KG1 (cell line): ENCODE data around the gene RGS2.

Source experiments
- DNase-seq: peaks from one replicate; lab custom pipeline; 2025; lab: John Stamatoyannopoulos, UW

Gene RGS2, protein sequence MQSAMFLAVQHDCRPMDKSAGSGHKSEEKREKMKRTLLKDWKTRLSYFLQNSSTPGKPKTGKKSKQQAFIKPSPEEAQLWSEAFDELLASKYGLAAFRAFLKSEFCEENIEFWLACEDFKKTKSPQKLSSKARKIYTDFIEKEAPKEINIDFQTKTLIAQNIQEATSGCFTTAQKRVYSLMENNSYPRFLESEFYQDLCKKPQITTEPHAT

DNA sequence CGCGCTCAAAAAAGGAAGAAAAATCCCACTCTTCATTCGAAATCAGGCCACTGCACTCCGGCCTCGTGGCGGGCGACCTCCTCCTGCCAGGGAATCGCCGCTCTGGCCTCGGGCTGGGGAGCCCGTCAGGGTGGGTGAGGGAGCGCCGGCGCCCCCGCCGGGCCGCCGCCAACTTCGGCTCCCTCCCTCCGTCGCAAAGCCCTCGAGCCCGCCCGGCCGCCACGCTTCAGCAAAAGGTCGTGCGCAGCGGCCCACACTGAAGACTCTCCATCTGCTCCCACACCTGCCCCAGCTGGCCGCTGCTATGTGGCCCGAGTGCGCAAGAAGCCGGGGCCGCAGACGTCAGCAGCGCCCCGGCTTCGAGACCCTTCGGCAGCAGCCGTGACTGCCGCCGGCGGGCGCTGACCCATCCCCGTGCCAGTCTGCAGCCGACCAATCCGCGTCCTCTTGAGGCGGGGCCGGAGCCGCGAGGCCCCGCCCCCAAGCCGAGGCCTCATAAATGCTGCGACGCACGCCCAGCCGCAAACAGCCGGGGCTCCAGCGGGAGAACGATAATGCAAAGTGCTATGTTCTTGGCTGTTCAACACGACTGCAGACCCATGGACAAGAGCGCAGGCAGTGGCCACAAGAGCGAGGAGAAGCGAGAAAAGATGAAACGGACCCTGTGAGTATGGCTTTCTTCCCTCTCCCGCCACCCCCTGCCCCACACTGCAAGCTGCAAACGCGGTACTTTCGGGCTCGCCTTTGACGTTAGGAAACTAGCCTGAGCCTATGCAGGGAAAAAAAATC lies at the start of gene RGS2:
Gene RGS2 (plus strand): TSS at position 522 of the 789 bp plus-strand sequence. CDS start 33 bp downstream, at position 555.
- DNase-seq, result peak; percentile 92

DNA sequence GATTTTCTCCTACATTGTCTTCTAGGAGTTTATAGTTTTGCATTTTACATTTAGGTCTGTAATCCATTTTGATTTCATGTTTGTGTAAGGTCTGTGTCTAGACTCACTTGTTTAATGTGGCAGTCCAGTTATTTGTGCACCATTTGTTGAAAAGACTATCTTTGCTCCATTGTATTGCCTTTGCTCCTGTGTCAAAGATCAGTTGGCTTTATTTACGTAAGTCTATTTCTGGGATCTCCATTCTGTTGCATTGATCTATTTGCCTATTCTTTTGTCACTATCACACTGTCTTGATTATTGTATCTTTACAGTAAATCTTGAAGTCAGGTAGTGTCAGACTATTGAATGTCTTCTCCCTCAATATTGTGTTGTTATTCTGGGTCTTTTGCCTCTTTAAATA lies 49.7 kb upstream of the RGS2 start:
- DNase-seq, result no peak

DNA sequence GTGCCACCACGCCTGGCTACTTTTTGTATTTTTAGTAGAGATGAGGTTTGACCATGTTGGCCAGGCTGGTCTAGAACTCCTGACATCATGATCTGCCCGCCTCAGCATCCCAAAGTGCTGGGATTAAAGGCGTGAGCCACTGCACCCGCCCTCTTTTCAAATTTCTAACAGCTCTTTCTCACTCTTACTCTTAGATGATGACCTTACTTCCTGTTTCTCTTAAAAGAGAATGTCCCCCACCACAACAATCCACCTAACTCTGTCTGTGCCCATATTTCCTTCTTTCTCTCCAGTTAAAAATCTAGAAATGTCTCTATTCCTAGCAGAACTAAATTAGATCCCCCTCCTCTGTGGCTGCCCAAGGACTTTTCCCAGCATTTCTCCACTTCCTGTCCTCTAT lies 46.6 kb upstream of the RGS2 start:
- DNase-seq, result no peak

DNA sequence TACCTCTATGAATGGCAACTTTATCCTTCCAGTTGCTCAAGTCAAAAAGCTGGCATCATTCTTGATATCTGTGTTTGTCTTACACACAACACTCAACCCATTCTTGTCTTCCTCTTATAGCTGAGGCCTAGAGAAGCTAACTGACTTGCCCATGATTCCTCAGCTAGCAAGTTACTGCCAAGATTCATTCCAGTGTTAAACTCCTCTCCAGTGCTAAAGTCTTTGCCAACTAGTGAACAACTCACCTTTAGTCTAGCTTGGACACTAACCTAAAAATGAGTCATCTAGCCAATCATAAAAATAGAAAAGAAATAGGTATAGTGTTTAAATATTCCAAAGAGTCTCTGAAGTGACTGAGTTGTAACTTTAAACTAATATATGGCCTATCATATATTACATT lies 45.6 kb upstream of the RGS2 start:
- no peak for DNase-seq

DNA sequence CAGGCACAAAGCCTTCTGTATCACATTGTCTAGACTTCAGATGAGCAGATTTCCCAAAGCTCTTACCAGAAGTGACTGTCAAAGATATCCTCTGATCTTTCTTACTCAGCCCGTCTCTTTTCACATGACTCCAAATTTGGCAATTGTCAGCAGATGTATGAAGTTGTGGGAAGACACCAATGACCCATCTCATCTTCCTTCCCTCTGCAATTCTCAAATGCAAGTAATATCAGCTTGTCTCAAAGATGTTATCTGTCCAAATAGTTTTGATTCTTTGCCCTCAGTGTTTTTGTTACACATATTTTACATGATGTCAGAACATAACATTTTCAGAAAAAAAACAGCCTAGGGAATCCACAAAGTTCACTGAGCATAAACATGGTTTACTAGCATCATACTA lies 45.1 kb upstream of the RGS2 start:
- no peak for DNase-seq

DNA sequence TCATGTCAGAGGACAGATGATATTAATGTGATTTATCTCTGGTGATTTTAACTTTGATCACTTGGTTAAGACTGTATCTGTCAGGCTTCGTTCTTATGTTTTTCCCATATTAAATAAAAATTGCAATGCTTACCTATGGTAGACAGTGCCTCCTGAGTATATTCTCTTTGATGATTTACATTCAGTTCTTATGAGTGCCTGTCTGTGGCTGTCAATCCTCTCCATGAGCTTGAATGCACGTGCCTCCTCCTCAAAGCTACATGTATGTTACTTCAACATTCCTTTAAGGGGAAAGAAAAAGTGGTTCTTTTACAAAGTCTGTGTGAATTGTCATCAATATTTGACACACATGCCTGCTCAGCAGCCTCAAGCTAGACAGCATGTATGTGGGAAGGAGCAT lies 44.2 kb upstream of the RGS2 start:
- DNase-seq, result no peak

DNA sequence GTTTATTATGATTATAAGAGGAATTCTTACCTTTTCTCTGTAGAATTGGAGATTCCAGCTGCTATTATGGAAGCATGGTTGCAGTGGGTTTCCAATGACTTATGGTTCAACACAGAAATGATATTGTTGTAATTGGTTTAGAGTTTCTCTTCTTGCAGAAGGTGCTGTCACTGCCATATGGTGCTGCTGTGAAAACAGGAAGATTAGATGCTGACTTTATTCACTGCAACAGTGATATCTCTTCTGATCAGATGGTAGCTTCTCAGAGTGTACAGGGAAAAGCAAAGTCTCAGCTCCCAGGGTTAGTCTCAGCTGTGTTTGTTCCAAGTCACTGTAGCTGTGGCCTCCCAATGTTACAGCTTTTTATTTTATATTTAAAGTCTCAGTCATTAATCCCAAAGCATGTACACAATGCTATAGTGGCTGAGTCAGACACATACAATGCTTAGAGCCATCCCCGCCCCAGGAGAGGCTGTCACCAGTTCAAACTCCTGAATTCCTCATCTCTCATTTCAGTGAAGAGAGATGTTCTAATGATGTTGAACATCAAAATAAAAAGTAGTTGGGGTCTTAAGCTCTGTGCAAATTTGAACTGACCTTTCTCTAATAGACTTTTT lies 42.7 kb upstream of the RGS2 start:
- no peak for DNase-seq

DNA sequence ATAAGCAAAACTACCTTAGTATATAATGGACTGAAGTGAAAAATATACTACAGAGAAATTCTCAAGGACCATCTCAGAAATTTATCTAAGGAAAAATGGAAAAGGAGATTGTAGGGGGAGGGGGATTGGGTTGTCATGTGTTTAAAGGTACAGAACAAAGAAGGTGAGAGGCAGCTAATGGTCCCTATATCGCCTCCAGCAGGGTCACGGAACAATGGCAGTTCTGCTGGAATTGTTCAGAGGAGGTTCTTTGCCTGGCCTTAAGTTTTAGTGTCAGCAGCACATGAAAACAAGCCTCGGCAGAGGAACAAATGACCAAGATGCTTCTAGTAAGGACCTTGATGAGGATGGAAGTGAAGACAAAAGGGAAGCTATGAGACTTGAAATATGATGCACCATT lies 42.0 kb upstream of the RGS2 start:
- no peak for DNase-seq

DNA sequence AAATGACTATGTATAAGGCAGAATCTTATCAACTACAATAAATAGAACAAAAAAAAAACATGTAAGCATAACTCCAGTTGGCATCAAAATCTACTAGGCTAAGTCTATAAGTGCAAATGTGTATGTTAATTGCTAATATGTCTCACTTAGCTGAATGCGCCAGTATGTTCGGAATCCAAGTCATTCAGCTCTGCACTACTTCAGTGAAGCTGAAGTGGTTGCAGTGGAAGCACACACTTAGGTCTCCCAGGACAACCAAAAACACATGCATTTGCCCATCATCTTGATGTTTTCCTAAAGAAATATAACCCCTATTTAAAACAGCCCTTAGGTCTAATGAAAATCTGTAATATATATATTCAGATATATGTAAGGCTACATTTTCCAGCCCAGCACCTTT lies 41.0 kb upstream of the RGS2 start:
- no peak for DNase-seq

DNA sequence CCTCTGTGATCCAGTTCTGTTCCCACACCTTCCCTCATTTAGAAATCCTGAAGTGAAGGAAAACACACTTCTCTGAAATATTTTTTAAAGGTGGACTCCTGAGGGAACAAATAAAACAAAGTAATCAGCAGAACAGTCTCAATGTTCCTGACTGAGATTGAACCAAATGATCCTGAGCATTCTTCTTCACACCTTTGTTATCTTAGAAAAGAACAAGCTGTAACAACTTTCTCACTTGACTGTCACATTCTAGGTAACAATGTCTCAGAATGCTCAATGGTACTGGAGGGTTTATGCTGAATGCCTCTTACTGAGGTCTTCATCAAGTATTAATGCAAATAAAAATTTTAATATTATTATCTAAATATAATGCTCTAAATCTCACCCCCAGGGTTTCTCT lies 40.4 kb upstream of the RGS2 start:
- DNase-seq, result no peak

DNA sequence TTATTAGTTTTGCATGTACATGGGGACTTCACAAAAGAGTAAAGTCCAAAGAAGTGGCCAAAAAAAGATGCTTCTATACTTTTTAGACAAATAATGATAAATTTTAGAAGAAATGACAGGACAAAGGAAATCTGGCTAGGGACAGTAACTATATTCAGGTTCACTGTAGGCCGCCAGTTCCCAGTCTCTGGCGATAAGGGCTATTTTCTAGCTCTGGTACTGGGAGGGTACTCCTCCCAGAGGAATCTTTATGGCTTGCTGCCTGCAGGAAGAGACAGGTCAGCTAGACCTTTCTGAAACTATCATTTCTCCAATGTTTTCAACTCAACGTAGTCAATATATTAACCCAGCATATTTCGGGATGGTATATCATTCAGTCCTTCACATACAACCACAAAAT lies 37.5 kb upstream of the RGS2 start:
- DNase-seq, result no peak

DNA sequence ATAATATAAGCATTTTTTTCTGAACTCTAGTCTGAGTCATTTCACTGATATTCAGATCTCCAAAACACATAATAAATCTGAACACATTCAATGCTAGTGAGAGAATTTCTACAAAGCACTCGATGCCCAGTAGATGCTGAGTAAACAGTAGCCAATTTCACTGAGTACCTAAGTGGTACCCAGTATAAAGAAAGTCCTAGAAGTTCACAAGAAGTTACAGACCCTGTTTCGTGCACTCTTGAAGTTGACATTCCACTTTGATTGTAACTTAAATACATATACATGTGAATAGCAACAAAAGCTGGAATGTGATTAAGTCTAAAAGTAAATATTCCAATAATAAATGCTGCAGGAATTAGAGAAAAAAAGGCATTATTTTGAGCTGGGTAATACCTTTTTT lies 33.2 kb upstream of the RGS2 start:
- no peak for DNase-seq

DNA sequence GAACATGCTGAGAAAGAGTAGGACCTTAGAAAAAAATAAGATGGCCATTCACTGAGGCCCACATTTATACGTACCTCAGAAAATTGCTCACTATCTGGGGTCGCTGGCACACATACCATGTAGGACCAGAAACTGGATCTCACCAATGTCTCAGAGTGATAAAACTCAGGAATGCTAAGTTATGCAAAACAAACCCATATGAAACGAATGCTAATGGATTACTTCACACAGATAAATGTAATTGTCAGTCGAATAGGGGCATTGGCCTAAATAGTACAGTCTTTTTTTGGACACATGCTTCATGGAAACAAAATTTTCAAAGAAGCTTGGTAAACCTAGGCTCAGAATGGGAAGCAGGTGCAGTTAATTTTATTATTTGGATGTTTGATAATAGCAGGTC lies 32.6 kb upstream of the RGS2 start:
- no peak for DNase-seq

DNA sequence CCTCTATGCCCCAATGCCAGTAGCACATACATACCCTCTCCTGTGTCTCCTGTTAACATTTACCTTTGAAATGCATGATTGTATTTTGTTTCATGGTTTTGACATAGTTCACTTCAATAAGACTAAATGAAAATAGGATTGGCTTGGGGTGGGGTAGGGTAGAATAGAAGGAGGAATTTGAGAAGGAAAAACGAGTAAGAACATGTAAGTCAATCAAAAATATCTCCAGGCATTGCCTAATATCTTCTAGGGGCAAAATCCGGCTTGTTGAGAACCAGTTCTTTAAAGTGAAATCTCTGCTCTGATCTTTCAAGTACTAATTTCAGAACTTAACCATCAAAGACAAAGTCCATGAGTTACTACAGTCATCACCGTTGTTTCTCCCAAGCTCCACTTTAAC lies 31.8 kb upstream of the RGS2 start:
- no peak for DNase-seq

DNA sequence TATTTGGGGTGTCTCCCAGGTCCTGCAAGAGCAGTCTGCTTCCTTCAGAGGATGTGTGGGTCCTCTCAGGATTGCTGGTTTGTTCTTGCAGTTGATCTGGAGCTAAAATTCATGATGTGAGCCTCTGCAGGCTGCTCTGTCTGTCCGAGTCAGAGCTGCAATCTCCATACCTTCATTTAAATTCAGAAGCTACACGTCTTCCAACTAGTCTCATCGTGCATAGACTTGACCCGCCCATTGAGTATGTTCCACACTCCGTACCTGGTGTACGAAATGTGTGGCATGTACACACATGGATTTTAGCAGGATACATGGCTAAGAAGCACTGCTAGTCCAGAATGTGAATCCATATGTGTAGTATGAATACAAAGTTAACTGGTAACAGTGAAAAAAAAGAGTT lies 25.0 kb upstream of the RGS2 start:
- no peak for DNase-seq

DNA sequence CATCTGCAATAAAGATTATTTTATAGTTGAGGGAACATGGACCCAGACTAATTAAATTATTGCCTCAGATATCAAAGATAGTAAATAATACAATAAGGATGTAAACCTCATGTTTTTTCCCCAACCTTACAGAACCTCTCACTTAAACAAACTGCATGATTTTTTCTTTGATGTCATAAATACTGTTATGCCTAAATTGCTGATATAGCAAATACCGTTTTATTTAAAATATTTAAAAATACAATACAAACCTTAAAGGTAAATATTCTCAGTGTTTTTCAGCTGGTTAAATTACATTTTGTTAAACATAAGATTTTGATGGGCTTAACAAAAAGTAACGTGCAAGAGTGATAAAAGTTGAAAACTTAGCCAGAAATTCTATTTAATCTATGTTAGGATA lies 24.4 kb upstream of the RGS2 start:
- no peak for DNase-seq

DNA sequence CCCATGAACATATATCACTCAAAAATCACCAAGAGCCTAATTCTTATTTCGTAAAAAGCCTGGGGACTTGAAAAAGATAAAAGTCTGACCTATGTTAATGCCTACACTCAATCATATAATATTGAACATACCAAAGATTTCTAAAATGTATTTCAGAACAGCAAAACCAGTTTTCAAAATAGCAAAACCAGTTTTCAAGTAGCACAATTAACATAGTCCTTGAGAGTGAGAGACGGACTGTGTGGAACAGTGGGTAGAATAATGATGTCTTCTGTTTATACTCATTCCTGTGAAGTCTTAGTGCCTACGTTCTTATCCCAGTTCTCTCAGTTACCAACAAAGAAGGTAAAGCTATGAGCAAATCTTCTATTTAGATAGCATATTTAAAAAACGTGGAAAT lies 22.3 kb upstream of the RGS2 start:
- DNase-seq, result no peak

DNA sequence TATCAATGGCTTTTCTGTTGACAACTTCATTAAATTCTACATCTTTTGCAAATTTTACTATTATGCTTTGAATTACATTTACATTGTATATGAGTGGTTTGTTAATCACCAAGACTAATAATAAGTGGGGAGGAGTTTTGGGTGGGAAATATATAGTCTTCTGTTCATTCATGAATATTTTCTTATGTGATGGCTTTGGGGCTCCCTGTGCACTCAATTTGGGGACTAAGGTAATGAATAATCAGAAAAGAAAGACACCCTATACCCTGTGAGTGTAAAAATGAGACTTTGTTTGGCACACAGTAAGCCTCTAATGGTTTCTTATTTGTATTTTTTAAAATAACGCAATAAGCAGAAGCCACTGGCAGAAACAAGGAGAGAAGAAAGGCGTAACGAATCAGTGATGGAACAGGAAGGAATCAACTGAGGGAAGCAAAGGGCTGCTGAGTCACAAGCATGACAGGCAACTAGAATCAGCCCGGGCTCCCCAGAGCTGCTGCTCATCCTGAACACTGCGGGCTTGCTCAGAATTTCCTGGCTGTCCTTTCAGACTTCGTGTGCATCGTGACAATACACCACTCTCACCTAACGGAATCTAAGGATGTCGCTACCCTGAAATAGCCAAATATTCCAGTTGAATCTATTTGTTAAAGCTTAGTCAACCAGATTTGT lies 20.8 kb upstream of the RGS2 start:
- no peak for DNase-seq

DNA sequence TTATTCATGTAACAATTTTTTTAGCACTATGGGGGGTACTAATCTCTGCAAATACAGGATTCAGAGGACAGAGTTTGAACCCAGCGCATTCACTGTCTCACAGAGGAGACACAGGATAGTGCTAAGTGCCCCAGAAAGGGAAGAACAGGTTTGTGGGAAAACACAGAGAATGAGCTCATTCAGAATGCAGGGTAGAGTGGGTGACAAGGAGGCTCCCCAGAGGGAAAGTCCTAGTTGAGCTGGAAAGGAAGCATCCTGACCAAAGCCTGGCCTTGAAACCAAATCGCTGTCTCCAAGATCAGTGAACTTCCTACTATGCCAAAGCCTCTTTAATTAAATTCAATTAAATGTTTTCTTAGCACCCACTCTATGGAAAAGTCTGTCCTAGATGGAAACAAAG lies 19.0 kb upstream of the RGS2 start:
- no peak for DNase-seq

DNA sequence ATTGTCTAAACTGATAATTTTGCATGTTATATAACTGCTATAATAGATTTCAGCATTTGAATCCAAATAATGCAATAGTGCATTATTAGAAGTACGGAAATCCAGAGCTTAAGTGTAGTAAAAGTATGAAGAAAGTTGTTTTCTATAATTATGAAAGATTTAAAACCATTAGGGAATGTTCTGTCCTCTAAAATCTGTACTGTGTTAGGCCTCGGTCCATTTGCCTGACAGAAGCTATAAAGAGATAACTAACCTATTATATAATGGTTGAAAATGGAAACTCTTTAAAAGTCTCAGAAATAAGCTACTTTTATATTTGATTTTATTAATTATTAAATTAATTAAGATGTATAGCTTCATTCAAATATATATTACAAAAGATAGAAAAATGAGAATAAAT lies 16.2 kb upstream of the RGS2 start:
- DNase-seq, result no peak

DNA sequence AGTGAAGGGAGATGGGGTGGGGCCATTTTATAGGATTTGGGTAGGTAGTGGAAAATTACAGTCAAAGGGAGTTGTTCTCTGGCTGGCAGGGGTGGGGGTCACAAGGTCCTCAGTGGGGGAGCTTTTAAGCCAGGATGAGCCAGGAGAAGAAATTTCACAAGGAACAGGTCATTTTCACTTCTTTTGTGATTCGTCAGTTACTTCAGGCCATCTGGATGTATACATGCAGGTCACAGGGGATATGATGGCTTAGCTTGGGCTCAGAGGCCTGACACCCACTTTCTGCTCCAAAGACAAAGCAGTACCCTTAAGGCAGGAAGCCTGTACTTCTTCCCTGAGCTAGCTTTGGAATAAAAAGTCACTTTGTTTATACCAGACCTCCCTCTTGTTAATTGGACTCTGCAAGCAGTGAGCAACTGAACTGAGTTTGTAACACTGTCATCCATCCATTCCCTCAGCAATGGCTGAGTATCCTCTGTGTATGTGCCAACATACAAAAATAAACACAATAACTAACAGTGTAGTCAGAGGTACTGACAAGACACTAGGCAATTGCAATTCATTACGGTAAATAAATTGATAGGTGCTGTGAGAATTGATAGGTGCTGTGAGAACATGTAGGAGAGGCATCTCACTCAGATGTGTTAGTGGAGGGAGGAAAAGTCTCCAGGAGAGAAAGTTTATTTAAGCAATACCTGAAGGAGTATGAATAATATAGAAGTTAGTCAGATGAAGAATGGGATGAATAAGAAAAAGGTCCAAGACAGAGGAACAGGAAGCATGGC lies 14.7 kb upstream of the RGS2 start:
- DNase-seq, result no peak

DNA sequence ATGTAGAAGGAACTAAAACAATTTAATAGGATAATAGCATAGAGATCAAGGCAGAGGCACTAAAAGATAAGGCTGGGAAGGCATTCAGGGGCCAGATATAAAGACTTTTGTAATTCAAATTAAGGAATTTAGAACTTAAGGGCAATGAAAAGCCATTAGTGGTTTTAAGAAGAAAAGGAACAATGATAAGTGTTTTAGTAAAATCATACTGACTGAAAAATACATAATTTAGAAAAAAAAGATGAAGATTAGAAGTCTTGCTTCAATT lies 14.1 kb upstream of the RGS2 start:
- no peak for DNase-seq
